Tibial nerve (tissue), 4 donors: ENCODE measurements around the gene MAN1B1.

ENCODE experiments used
- EP300 ChIP-seq, 2 donors: sonication (generic); formaldehyde crosslinking; IDR thresholded peaks; one replicate each; pipeline ENCODE4 v1.6.1; 2017; ENCODE audit warnings: antibody characterized with exemption in 2 of 2, mild to moderate bottlenecking in 1 of 2
- POLR2A ChIP-seq, 2 donors: fragments of 450-650 bp; IDR thresholded peaks; one replicate each; pipeline ENCODE4 v1.6.1; 2017; ENCODE audit warnings: antibody characterized with exemption in 2 of 2, mild to moderate bottlenecking in 2 of 2, moderate library complexity in 2 of 2
- TF ChIP-seq, protein P1 (sequence below), 5 experiments: fragments of 200-600 bp in 3 of 5; fragments of 450-650 bp in 2 of 5; sonication (generic) in 3 of 5; IDR thresholded peaks; one replicate each; pipeline ENCODE4 v1.5.1; 2016 to 2019; ENCODE audit warnings: antibody characterized with exemption in 5 of 5, mild to moderate bottlenecking in 3 of 5, moderate library complexity in 2 of 5

DNA sequence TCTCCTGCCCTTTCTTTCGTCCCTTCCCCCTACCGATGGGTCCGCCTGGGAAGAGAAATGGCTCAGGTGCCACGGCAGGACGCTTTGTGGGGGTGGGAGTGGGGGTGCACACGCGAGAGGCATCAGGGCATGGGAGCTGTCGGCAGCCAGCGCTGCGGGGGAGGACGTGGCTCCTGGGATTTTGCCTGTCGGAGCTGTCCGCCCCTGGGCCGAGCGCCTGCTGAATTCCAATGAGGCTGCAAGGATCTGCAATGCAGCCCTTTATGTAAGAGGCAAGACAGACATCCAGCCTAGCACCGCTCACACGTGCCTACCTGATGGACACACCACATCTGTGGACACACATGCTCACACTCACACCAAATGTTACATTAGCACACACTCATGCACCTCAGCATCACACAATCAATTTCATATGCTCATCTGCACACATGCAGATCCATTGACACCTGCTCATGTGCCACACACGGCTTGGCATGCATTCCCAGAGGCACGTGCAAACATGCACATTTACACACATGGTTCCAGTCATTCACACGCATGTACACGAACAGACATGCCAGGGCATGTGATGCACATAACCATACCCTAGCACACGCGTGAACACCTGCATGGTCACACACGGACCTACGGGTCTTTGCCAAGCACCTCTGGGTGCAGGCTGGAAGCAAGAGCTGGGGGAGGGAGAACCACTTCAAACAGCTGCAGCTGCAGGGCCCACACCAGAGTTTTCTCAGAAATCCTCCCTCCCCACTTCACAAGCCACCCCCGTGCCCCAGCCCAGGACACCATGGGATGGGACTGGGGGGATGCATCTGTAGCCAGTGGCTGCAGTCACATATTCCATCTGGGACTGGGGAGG, 53.6 kb downstream of the MAN1B1 start:
- TF ChIP-seq, protein P1, sequence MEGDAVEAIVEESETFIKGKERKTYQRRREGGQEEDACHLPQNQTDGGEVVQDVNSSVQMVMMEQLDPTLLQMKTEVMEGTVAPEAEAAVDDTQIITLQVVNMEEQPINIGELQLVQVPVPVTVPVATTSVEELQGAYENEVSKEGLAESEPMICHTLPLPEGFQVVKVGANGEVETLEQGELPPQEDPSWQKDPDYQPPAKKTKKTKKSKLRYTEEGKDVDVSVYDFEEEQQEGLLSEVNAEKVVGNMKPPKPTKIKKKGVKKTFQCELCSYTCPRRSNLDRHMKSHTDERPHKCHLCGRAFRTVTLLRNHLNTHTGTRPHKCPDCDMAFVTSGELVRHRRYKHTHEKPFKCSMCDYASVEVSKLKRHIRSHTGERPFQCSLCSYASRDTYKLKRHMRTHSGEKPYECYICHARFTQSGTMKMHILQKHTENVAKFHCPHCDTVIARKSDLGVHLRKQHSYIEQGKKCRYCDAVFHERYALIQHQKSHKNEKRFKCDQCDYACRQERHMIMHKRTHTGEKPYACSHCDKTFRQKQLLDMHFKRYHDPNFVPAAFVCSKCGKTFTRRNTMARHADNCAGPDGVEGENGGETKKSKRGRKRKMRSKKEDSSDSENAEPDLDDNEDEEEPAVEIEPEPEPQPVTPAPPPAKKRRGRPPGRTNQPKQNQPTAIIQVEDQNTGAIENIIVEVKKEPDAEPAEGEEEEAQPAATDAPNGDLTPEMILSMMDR (IDR thresholded peaks at IDR 0.05), result no peak
- TF ChIP-seq POLR2A (IDR thresholded peaks at IDR 0.05) (no peak), EP300 (IDR thresholded peaks at IDR 0.05) (no peak)
